AG04450 (cell line): ENCODE measurements around the gene XXYLT1. TPM values are rescaled to one million over a fixed set of nuclear protein-coding genes. Genes with fewer than 3 reads are reported as not detected.

ENCODE experiments used
- CTCF ChIA-PET: fragments of 300-600, 350-600 bp; formaldehyde crosslinking; extraction: SDS; loops from one replicate; lab custom pipeline; 2022; ENCODE audit warnings: antibody characterized with exemption, inconsistent platforms; lab: Charles Lee
- POLR2A ChIA-PET: fragments of 350-600 bp; formaldehyde crosslinking; extraction: SDS; loops from one replicate; lab custom pipeline; 2021; ENCODE audit warnings: antibody characterized with exemption, inconsistent platforms; lab: Yijun Ruan, JAX
- DNase-seq: peaks from one replicate; pipeline ENCODE4 v3.0.0-alpha.2; 2011; ENCODE audit warnings: low read depth, low spot score
- H3K27ac ChIP-seq: one replicate; pipeline ENCODE4 v1.5.1; 2012; ENCODE audit warnings: low read depth, low read length, control low read depth
- H3K27me3 ChIP-seq: one replicate; pipeline ENCODE4 v1.6.0; 2012; ENCODE audit warnings: low read length; ENCODE audit not compliant: control insufficient read depth, insufficient read depth
- H3K4me3 ChIP-seq: 2 replicates; pipeline ENCODE4 v1.5.1; 2011; ENCODE audit warnings: mild to moderate bottlenecking, low read depth, low read length, control low read depth
- H3K9me3 ChIP-seq: 2 replicates; pipeline ENCODE4 v1.5.1; 2012; ENCODE audit warnings: low read length; ENCODE audit not compliant: control insufficient read depth, insufficient read depth
- polyA plus RNA-seq: library from polyadenylated mRNA; depleted of rRNA; stranded (reverse); fragments of >200 nt; gene quantifications from 2 replicates; pipeline ENCODE4 v1.2.3, GENCODE V29; 2011
- TF ChIP-seq, protein P1 (sequence below): IDR thresholded peaks from 2 replicates; pipeline ENCODE4 v1.5.1; 2011; ENCODE audit warnings: low read depth, low read length, control low read depth, inconsistent platforms

XXYLT1 gene
- polyA plus RNA-seq, 1 experiment: 16.5 TPM

DNA sequence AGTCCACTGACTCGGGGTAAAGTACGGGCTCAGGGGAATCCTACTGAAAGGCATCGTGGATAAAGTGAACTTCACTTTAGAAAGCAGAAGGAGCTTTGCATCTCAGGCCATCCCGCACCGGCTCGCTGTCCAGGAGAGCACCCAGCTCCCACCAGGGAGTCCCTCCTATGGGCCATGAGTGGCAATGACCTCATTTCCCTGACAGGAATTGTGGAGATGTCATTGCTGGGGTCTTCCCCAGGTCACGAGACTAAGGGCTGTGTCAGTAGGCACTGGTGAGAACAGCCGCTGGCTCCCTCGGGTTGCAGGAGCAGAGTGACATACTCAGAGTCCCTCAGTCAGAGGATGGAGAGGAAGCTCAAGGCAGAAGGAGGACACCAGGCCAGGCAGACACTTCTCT lies 97.3 kb downstream of the XXYLT1 start:
- no peak for DNase-seq
- Histone ChIP-seq H3K4me3 (no peak overlapping the region), H3K27ac (no peak overlapping the region), H3K9me3 (peaks cover 3% of the 10 kb centered on the region; the same call in 1 of the 2 replicates), H3K27me3 (no peaks in the 10 kb centered on the region)
- ChIA-PET POLR2A (no interaction called here), CTCF (interaction anchor here (0.6 to 1.0 kb wide), 2 partner anchors 67 to 1036 kb away, joined by 3 to 4 read pairs; no protein-coding TSS in a partner anchor)
- TF ChIP-seq, protein P1, sequence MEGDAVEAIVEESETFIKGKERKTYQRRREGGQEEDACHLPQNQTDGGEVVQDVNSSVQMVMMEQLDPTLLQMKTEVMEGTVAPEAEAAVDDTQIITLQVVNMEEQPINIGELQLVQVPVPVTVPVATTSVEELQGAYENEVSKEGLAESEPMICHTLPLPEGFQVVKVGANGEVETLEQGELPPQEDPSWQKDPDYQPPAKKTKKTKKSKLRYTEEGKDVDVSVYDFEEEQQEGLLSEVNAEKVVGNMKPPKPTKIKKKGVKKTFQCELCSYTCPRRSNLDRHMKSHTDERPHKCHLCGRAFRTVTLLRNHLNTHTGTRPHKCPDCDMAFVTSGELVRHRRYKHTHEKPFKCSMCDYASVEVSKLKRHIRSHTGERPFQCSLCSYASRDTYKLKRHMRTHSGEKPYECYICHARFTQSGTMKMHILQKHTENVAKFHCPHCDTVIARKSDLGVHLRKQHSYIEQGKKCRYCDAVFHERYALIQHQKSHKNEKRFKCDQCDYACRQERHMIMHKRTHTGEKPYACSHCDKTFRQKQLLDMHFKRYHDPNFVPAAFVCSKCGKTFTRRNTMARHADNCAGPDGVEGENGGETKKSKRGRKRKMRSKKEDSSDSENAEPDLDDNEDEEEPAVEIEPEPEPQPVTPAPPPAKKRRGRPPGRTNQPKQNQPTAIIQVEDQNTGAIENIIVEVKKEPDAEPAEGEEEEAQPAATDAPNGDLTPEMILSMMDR: no peak

DNA sequence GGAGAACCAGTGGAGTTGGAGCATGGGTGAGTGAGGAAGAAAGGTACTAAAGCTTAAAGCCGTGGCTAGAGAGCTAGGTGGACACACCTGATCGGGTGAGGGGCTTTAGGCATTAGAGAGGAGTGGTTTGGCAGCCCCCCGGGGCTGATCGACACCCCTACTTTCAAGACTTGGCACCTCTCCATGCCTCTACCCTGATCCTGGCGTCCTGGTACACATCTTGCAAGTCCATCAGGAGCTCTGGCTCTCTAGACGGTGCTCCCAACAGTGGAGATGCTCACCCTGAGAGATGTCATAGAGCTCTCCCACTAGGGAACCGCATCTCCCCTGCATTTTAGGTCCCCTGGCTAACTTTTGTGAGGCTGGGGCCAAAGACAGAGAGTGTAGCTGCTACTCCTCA lies 98.1 kb downstream of the XXYLT1 start:
- TF ChIP-seq, protein P1: no peak
- CTCF ChIA-PET: interaction anchor here (1.0 kb wide), 1 partner anchor 66 kb away, joined by 3 read pairs; no protein-coding TSS in a partner anchor
- no peak for DNase-seq
- no peaks in the 10 kb centered on the region for H3K27me3 ChIP-seq
- H3K27ac ChIP-seq: no peak overlapping the region
- POLR2A ChIA-PET: no interaction called here
- H3K4me3 ChIP-seq: no peak overlapping the region
- H3K9me3 ChIP-seq: peaks cover 3% of the 10 kb centered on the region; the same call in 1 of the 2 replicates

DNA sequence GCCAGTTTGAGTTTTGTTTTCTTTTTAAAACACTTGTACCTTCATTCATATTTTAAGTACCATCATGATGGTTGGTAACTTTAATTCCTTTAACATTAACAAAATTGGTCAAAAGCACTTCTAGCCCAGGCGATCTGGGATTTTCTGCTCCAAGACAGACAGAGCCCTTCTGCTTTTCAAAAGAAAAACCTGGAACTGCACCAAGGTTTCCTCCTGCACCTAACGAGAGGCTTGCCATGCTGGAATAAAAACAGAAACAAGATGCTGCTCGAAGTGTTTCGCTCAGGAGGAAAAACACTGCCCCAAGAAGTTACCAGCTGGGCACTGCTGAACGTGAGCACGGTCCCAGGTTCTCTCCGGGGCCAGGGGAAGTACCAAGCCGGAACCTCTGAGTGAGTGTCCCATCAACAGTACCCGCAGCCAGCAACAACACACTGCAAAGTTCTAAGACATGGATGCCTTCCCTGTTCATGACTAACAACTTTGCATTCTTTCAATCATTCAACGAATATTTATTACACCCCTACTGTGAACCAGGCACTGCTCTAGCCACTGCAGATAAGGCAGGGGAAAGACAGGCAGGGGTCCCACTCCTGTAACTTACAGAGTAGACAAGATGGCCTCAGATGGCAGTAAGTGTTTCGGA lies 98.8 kb downstream of the XXYLT1 start:
- Histone ChIP-seq H3K27ac (no peak overlapping the region), H3K4me3 (no peak overlapping the region), H3K27me3 (no peaks in the 10 kb centered on the region), H3K9me3 (peaks cover 3% of the 10 kb centered on the region; the same call in 1 of the 2 replicates)
- TF ChIP-seq, protein P1: no peak
- ChIA-PET CTCF (no interaction called here), POLR2A (no interaction called here)
- DNase-seq: no peak

DNA sequence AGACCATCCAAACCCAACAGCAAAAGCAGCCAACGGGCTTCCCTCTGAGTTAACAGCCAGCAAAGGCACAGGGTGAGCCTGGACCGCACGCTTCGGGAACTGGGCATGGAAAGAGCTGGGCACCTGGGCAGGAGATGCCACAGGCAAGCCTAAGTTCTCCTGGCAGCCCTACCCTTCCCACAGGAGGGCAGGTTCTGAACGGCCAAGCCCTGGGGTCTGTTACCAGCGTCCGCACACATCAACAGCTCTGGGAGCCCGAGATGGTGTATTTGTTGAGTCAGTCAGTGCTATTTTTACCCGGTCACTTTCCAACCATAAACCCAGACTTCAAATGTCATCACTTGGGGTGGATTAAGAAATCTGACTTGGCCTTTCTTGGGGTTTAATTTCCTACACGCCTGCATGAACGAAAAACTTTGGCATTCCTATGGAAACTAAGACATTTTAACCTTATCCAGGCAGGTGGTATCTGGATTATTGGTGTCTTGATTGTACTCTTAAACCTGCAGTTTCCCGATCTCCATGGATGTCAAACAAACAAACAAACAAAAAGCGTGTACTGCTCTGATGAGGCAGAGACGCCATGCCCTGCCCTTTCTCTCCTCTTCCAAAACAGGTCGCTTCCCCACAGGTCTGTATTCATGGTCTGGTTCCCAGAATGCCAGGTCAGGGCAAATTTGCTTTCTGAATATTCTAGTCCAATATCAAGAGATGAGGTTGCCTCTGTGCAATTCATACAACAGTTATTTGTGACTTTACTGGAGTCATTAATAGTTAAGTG lies 99.7 kb downstream of the XXYLT1 start:
- no peak for DNase-seq
- ChIA-PET POLR2A (no interaction called here), CTCF (no interaction called here)
- H3K4me3 ChIP-seq: no peak overlapping the region
- H3K27me3 ChIP-seq: no peaks in the 10 kb centered on the region
- H3K9me3 ChIP-seq: peaks cover 3% of the 10 kb centered on the region; the same call in 1 of the 2 replicates
- TF ChIP-seq, protein P1: no peak
- no peak overlapping the region for H3K27ac ChIP-seq

DNA sequence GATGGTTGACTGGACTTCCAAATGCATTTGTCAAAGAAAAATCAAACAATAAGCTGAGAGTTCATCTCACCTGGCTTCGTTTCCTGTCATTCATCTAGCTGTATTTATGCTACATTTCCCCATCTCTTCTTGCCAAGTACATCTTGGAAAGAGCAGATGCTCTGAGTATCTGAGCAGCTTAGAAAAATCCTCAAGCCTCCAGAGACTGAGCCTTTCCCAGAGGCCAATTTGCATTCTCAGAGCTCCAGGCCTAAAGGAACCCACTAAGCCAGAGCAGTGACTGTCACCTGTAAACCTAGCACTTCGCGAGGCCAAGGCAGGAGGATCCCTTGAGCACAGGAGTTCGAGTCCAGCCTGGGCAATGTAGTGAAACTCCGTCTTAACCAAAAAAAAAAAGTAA lies 100.5 kb downstream of the XXYLT1 start:
- POLR2A ChIA-PET: no interaction called here
- no peak for DNase-seq
- Histone ChIP-seq H3K9me3 (peaks cover 3% of the 10 kb centered on the region; the same call in 1 of the 2 replicates), H3K4me3 (no peak overlapping the region), H3K27ac (no peak overlapping the region), H3K27me3 (no peaks in the 10 kb centered on the region)
- CTCF ChIA-PET: no interaction called here
- TF ChIP-seq, protein P1: no peak
